SK-N-SH (cell line): Measurements from ENCODE around the gene SDK1. TPM values are rescaled to one million over a fixed set of nuclear protein-coding genes. Genes with fewer than 3 reads are reported as not detected.

Source experiments
- CTCF ChIA-PET: fragments of 300-600, 350-600 bp; formaldehyde crosslinking; extraction: SDS; loops from one replicate; lab custom pipeline; 2021; lab: Yijun Ruan, JAX
- POLR2A ChIA-PET: fragments of 350-600 bp; sonication (Branson Sonifier 250); formaldehyde crosslinking; extraction: SDS; loops from one replicate; lab custom pipeline; 2020; ENCODE audit warnings: antibody characterized with exemption, inconsistent platforms; lab: Yijun Ruan, JAX
- DNase-seq: peaks from one replicate; pipeline ENCODE4 v3.0.0; 2012
- H2AFZ ChIP-seq: fragments of 200-600 bp; sonication (generic); 2 replicates; pipeline ENCODE4 v1.8.1; 2016; ENCODE audit warnings: antibody characterized with exemption, mild to moderate bottlenecking, low read depth
- H3F3A ChIP-seq: fragments of 200-600 bp; sonication (generic); replicated peaks from 2 replicates; pipeline ENCODE3; 2016; ENCODE audit warnings: antibody characterized with exemption, mild to moderate bottlenecking; ENCODE audit not compliant: insufficient read depth
- H3K27ac ChIP-seq, 2 experiments: fragments of 200-500 bp in 1 of 2; fragments of 200-600 bp in 1 of 2; sonication (Bioruptor generic) in 1 of 2; sonication (generic), shearing (Covaris generic) in 1 of 2; 2 replicates each; pipeline versions ENCODE4 v1.5.1 to v1.6.1; 2014 to 2016; ENCODE audit warnings: low read depth in 2 of 2, inconsistent platforms in 1 of 2, low read length in 1 of 2, mild to moderate bottlenecking in 1 of 2, mixed read lengths in 1 of 2
- H3K27me3 ChIP-seq: fragments of 200-600 bp; sonication (generic), shearing (Covaris generic); 2 replicates; pipeline ENCODE4 v1.6.1; 2016; ENCODE audit warnings: mixed run types; ENCODE audit not compliant: insufficient read depth
- H3K36me3 ChIP-seq, 2 experiments: fragments of 200-500 bp in 1 of 2; fragments of 200-600 bp in 1 of 2; sonication (Bioruptor generic) in 1 of 2; sonication (generic) in 1 of 2; replicated peaks in 1 of 2; 2 replicates each; pipeline versions ENCODE3 to v1.5.1; 2014 to 2016; ENCODE audit warnings: low read length in 1 of 2, mild to moderate bottlenecking in 1 of 2; ENCODE audit not compliant: insufficient read depth in 2 of 2, control insufficient read depth in 1 of 2
- H3K4me1 ChIP-seq, 2 experiments: fragments of 200-500 bp in 1 of 2; fragments of 200-600 bp in 1 of 2; sonication (Bioruptor generic) in 1 of 2; sonication (generic), shearing (Covaris generic) in 1 of 2; 2 replicates each; pipeline versions ENCODE4 v1.5.1 to v1.6.1; 2014 to 2016; ENCODE audit warnings: low read depth in 1 of 2, low read length in 1 of 2, mixed run types in 1 of 2; ENCODE audit not compliant: insufficient read depth in 2 of 2, control insufficient read depth in 1 of 2
- H3K4me2 ChIP-seq: fragments of 200-600 bp; sonication (generic), shearing (Covaris generic); 2 replicates; pipeline ENCODE4 v1.6.1; 2017; ENCODE audit warnings: mixed run types
- H3K4me3 ChIP-seq, 2 experiments: fragments of 200-500 bp in 1 of 2; fragments of 200-600 bp in 1 of 2; sonication (Bioruptor generic) in 1 of 2; sonication (generic), shearing (Covaris generic) in 1 of 2; 2 replicates each; pipeline versions ENCODE4 v1.5.1 to v1.8.1; 2014 to 2016; ENCODE audit warnings: low read depth in 2 of 2, inconsistent platforms in 1 of 2, low read length in 1 of 2, mild to moderate bottlenecking in 1 of 2, mixed read lengths in 1 of 2, moderate library complexity in 1 of 2
- H3K79me2 ChIP-seq: fragments of 200-600 bp; sonication (generic); 2 replicates; pipeline ENCODE4 v1.8.1; 2017; ENCODE audit warnings: mild to moderate bottlenecking; ENCODE audit not compliant: insufficient read depth
- H3K9ac ChIP-seq: fragments of 200-600 bp; sonication (generic); 2 replicates; pipeline ENCODE4 v1.6.1; 2017; ENCODE audit warnings: mixed run types
- H3K9me2 ChIP-seq: fragments of 200-600 bp; sonication (generic); 2 replicates; pipeline ENCODE4 v1.6.1; 2017; ENCODE audit warnings: mixed run types
- H3K9me3 ChIP-seq: fragments of 200-600 bp; sonication (generic); 2 replicates; pipeline ENCODE4 v1.6.1; 2017; ENCODE audit warnings: mixed run types, mild to moderate bottlenecking, moderate library complexity
- H4K20me1 ChIP-seq: fragments of 200-600 bp; sonication (generic); 2 replicates; pipeline ENCODE4 v1.6.1; 2017; ENCODE audit warnings: mild to moderate bottlenecking, mixed run types; ENCODE audit not compliant: insufficient read depth
- EZH2phosphoT487 ChIP-seq: fragments of 200-600 bp; sonication (generic); IDR thresholded peaks from 2 replicates; pipeline ENCODE4 v1.6.1; 2017; ENCODE audit warnings: low read depth, mixed run types, mild to moderate bottlenecking, antibody characterized with exemption, moderate library complexity, borderline replicate concordance
- FOXM1 ChIP-seq: IDR thresholded peaks from 2 replicates; pipeline ENCODE4 v1.4.0; 2012; ENCODE audit warnings: low read depth, mild to moderate bottlenecking
- POLR2AphosphoS5 ChIP-seq: IDR thresholded peaks from 2 replicates; pipeline ENCODE4 v1.6.1; 2012; ENCODE audit warnings: low read depth, low read length
- RAD21 ChIP-seq: IDR thresholded peaks from 2 replicates; pipeline ENCODE4 v1.6.1; 2012; ENCODE audit warnings: mild to moderate bottlenecking, low read length
- RXRA ChIP-seq: IDR thresholded peaks from 2 replicates; pipeline ENCODE4 v1.4.0; 2012; ENCODE audit warnings: low read depth, mild to moderate bottlenecking, borderline replicate concordance
- WGBS: methylation state at CpG from one replicate; pipeline ENCODE4 v1.1.6; 2017; ENCODE audit warnings: low lambda C conversion rate; 5-methylcytosine and 5-hydroxymethylcytosine counted together
- polyA plus RNA-seq, 3 experiments: library from polyadenylated mRNA; depleted of rRNA; stranded (reverse); fragments of >200 nt; gene quantifications; 2 replicates each; pipeline ENCODE4 v1.2.3, GENCODE V29; 2012
- TF ChIP-seq, protein P1 (sequence below): fragments of 150-350 bp; IDR thresholded peaks from 2 replicates; pipeline ENCODE4 v1.6.1; 2016; ENCODE audit warnings: mild to moderate bottlenecking, low read depth, low read length
- TF ChIP-seq, protein P2 (sequence below): IDR thresholded peaks from 2 replicates; pipeline ENCODE4 v1.4.0; 2012; ENCODE audit warnings: low read depth, borderline replicate concordance

SDK1 gene
- polyA plus RNA-seq, 1 of the 3 experiments (the other 2 are of a cell fraction): 1.2 TPM

DNA sequence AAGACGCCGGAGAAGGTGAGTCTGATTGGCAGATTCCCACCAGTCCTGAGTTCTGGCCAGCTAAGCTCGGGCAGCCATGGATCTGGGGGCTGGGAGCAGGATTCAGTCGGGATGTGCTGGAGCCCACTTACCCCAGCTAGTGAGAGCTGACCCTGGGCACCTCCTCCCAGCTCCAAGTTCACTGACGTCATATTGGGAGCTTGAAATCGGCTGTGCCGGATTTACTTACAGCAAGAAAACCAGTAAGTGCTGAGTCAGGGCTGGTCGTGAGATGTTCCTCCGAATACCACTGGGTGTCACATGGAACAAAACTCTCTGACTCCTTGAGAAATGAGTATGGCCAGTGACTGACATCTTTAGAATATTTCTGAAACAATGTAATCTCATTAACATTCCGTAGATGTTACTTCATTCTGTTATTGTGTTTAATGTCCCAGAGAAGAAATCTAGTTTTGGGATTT lies 621.2 kb downstream of the SDK1 start:
- no peaks in the 10 kb centered on the region for H3F3A ChIP-seq
- no peaks in the 10 kb centered on the region for H3K4me1 ChIP-seq
- no peak overlapping the region for H3K27ac ChIP-seq
- peak; percentile 35 for DNase-seq
- no peaks in the 10 kb centered on the region for H3K27me3 ChIP-seq
- H3K9me2 ChIP-seq: no peaks in the 10 kb centered on the region
- ChIA-PET POLR2A (no interaction called here), CTCF (interaction anchor here (1.0 to 4.1 kb wide), 8 partner anchors 8 to 557 kb away, joined by 3 to 14 read pairs (median 3); no protein-coding TSS in a partner anchor)
- no peak overlapping the region for H2AFZ ChIP-seq
- H3K36me3 ChIP-seq: no peaks in the 10 kb centered on the region
- WGBS: 32% methylated on average over 10 of the region's 10 CpGs
- H3K9ac ChIP-seq: no peak overlapping the region
- no peaks in the 10 kb centered on the region for H3K9me3 ChIP-seq
- H4K20me1 ChIP-seq: no peaks in the 10 kb centered on the region
- H3K4me3 ChIP-seq: no peak overlapping the region
- no peak overlapping the region for H3K4me2 ChIP-seq
- TF ChIP-seq, protein P1, sequence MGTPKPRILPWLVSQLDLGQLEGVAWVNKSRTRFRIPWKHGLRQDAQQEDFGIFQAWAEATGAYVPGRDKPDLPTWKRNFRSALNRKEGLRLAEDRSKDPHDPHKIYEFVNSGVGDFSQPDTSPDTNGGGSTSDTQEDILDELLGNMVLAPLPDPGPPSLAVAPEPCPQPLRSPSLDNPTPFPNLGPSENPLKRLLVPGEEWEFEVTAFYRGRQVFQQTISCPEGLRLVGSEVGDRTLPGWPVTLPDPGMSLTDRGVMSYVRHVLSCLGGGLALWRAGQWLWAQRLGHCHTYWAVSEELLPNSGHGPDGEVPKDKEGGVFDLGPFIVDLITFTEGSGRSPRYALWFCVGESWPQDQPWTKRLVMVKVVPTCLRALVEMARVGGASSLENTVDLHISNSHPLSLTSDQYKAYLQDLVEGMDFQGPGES: no peak
- TF ChIP-seq, protein P2, sequence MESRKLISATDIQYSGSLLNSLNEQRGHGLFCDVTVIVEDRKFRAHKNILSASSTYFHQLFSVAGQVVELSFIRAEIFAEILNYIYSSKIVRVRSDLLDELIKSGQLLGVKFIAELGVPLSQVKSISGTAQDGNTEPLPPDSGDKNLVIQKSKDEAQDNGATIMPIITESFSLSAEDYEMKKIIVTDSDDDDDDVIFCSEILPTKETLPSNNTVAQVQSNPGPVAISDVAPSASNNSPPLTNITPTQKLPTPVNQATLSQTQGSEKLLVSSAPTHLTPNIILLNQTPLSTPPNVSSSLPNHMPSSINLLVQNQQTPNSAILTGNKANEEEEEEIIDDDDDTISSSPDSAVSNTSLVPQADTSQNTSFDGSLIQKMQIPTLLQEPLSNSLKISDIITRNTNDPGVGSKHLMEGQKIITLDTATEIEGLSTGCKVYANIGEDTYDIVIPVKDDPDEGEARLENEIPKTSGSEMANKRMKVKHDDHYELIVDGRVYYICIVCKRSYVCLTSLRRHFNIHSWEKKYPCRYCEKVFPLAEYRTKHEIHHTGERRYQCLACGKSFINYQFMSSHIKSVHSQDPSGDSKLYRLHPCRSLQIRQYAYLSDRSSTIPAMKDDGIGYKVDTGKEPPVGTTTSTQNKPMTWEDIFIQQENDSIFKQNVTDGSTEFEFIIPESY: no peak
- TF ChIP-seq RXRA (no peak), RAD21 (peak; percentile 59), FOXM1 (no peak)
- H3K79me2 ChIP-seq: no peaks in the 10 kb centered on the region

DNA sequence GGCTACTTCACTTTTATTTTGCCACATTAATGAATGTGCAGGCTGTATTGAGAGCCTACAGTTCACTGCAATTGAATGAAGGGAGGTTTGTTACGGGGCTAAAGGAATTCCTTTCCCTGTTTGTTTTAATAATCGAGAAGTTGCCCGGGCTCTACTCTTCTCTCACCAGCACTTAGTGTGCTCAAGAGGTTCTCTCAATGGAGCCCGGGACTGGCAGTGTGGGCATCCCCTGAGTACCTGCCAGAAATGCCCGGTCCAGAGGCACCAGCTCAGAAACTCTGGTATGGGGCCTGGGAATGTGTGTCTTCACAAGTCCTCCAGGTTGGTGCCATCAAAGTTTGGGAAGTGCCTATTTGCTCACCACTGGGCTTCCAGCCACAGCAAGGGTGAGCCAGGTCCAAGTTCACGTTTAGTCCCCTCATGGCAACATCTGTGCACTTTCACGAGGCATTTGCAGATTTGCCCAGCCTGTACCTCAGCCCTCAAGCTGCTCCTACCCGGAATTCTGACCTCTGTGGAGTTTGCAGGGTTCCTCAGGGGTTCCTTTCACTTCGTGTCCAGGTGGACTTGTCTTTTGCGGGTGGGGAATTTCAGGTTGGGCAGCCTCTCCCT lies 622.4 kb downstream of the SDK1 start:
- POLR2A ChIA-PET: interaction anchor here (0.6 kb wide), 1 partner anchor 1154 kb away, joined by 3 read pairs; no protein-coding TSS in a partner anchor
- Histone ChIP-seq H3K9ac (no peak overlapping the region), H3K4me3 (no peak overlapping the region), H3K4me1 (no peaks in the 10 kb centered on the region), H3F3A (no peaks in the 10 kb centered on the region), H3K27ac (no peak overlapping the region), H3K9me2 (no peaks in the 10 kb centered on the region), H3K27me3 (no peaks in the 10 kb centered on the region), H4K20me1 (no peaks in the 10 kb centered on the region), H3K4me2 (no peak overlapping the region), H2AFZ (no peak overlapping the region), H3K79me2 (no peaks in the 10 kb centered on the region), H3K9me3 (no peaks in the 10 kb centered on the region), H3K36me3 (no peaks in the 10 kb centered on the region)
- no peak for DNase-seq
- 54% methylated on average over 9 of the region's 10 CpGs for WGBS
- TF ChIP-seq POLR2AphosphoS5 (no peak), EZH2phosphoT487 (no peak), FOXM1 (no peak)
- CTCF ChIA-PET: interaction anchor here (0.9 to 4.1 kb wide), 3 partner anchors 9 to 709 kb away, joined by 3 to 14 read pairs (median 3); no protein-coding TSS in a partner anchor
